Keratinocyte (primary cell): ENCODE measurements around the gene DCST2. TPM values are rescaled to one million over a fixed set of nuclear protein-coding genes. Genes with fewer than 3 reads are reported as not detected.
A peak's percentile ranks its signal among the peaks of the same experiment; 100 is the strongest.

Source experiments
- DNase-seq: peaks from one replicate; pipeline ENCODE4 v3.0.0-alpha.2; 2011; ENCODE audit warnings: low read depth, missing footprints, low spot score
- FAIRE-seq: peaks from 2 replicates; lab custom pipeline; 2011; peaks lifted over from hg19 to GRCh38; lab: Jason Lieb, UNC
- H2AFZ ChIP-seq: 2 replicates; pipeline ENCODE4 v1.6.0; 2012; ENCODE audit warnings: low read length, control low read depth, inconsistent platforms; ENCODE audit not compliant: control insufficient read depth
- H3K27ac ChIP-seq: 2 replicates; pipeline ENCODE4 v1.5.1; 2011; ENCODE audit warnings: low read length; ENCODE audit not compliant: control insufficient read depth, insufficient read depth
- H3K27me3 ChIP-seq: 3 replicates; pipeline ENCODE4 v1.6.0; 2011; ENCODE audit warnings: low read length; ENCODE audit not compliant: control insufficient read depth, insufficient read depth; ENCODE audit errors: extremely low read depth
- H3K36me3 ChIP-seq, 2 experiments: 2 replicates in 1 of 2; 3 replicates in 1 of 2; pipeline ENCODE4 v1.5.1; 2011; ENCODE audit warnings: low read length in 2 of 2, mild to moderate bottlenecking in 1 of 2; ENCODE audit not compliant: control insufficient read depth in 2 of 2, insufficient read depth in 2 of 2; ENCODE audit errors: extremely low read depth in 1 of 2
- H3K4me1 ChIP-seq: 3 replicates; pipeline ENCODE4 v1.5.1; 2011; ENCODE audit warnings: low read length; ENCODE audit not compliant: control insufficient read depth, insufficient read depth; ENCODE audit errors: extremely low read depth
- H3K4me2 ChIP-seq: 3 replicates; pipeline ENCODE4 v1.6.0; 2011; ENCODE audit warnings: low read depth, low read length; ENCODE audit not compliant: control insufficient read depth, insufficient read depth; ENCODE audit errors: extremely low read depth
- H3K4me3 ChIP-seq, 3 experiments: fragments of 200-600 bp in 1 of 3; sonication (generic) in 1 of 3; 2 replicates in 2 of 3; 3 replicates in 1 of 3; pipeline ENCODE4 v1.5.1; 2011 to 2016; ENCODE audit warnings: low read length in 3 of 3, mild to moderate bottlenecking in 3 of 3, control low read depth in 2 of 3, inconsistent platforms in 1 of 3, low read depth in 1 of 3, mixed read lengths in 1 of 3, mixed run types in 1 of 3, moderate library complexity in 1 of 3; ENCODE audit not compliant: control insufficient read depth in 2 of 3, insufficient read depth in 2 of 3; ENCODE audit errors: extremely low read depth in 1 of 3
- H3K79me2 ChIP-seq: 2 replicates; pipeline ENCODE4 v1.6.0; 2012; ENCODE audit warnings: low read length; ENCODE audit not compliant: control insufficient read depth, insufficient read depth
- H3K9ac ChIP-seq: 3 replicates; pipeline ENCODE4 v1.6.0; 2011; ENCODE audit warnings: low read length; ENCODE audit not compliant: control insufficient read depth, insufficient read depth; ENCODE audit errors: extremely low read depth
- H3K9me1 ChIP-seq: 3 replicates; pipeline ENCODE4 v1.6.0; 2011; ENCODE audit warnings: low read length; ENCODE audit not compliant: control insufficient read depth, insufficient read depth; ENCODE audit errors: extremely low read depth
- H3K9me3 ChIP-seq: 2 replicates; pipeline ENCODE4 v1.5.1; 2012; ENCODE audit warnings: low read depth, low read length; ENCODE audit not compliant: control insufficient read depth
- H4K20me1 ChIP-seq: 3 replicates; pipeline ENCODE4 v1.6.0; 2011; ENCODE audit warnings: low read length; ENCODE audit not compliant: control insufficient read depth, insufficient read depth; ENCODE audit errors: extremely low read depth
- CTCF ChIP-seq, 3 experiments: IDR thresholded peaks in 1 of 3; conservative IDR thresholded peaks in 1 of 3; optimal IDR thresholded peaks in 1 of 3; 2 replicates in 2 of 3; 3 replicates in 1 of 3; pipeline versions ENCODE3 to v1.5.1; 2011; ENCODE audit warnings: low read length in 3 of 3, mild to moderate bottlenecking in 3 of 3, moderate library complexity in 2 of 3, control low read depth in 1 of 3, inconsistent platforms in 1 of 3; ENCODE audit not compliant: insufficient read depth in 2 of 3; ENCODE audit errors: extremely low read depth in 1 of 3
- EZH2 ChIP-seq: IDR thresholded peaks from one replicate; pipeline ENCODE4 v1.6.1; 2012; ENCODE audit warnings: inconsistent platforms, mild to moderate bottlenecking, low read length, moderate library complexity
- dilution Hi-C: fragments of 300-500 bp; cut with MboI; formaldehyde crosslinking; loops from one replicate; pipeline ENCODE4 v1.7.0; 2020; ENCODE audit warnings: low sequenced_read_pairs; ENCODE audit not compliant: extremely low pct_ligation_motif_present
- polyA plus RNA-seq, 5 experiments: library from polyadenylated mRNA; depleted of rRNA in 3 of 5; stranded (reverse) in 3 of 5; stranded (forward) in 1 of 5; unstranded in 1 of 5; fragments of >200 nt; gene quantifications; 1 replicate in 1 of 5; 2 replicates in 3 of 5; 3 replicates in 1 of 5; pipeline versions ENCODE4 v1.2.1 to v1.2.3, GENCODE V29; 2011 to 2012; ENCODE audit warnings: missing spikeins in 2 of 5, low read depth in 1 of 5, low replicate concordance in 1 of 5

The DCST2 gene
- polyA plus RNA-seq, 1 donor (not counting 4 experiments of a cell fraction or from before 2014, with no cell fraction given), result 0.14 TPM

- no peak for FAIRE-seq
- DNase-seq, result no peak
- dilution Hi-C loops, result no loop called here
- Histone ChIP-seq H3K4me2 (no peak overlapping the region), H3K9ac (no peak overlapping the region), H3K4me3 (no peak overlapping the region), H3K27me3 (no peaks in the 10 kb centered on the region), H3K79me2 (peaks cover 23% of the 10 kb centered on the region), H2AFZ (no peak overlapping the region), H3K27ac (no peak overlapping the region), H4K20me1 (peaks cover 5% of the 10 kb centered on the region), H3K9me3 (no peaks in the 10 kb centered on the region), H3K36me3 (peaks cover 52 to 57% of the 10 kb centered on the region in 2 experiments), H3K4me1 (peaks cover 24% of the 10 kb centered on the region), H3K9me1 (no peaks in the 10 kb centered on the region)
- TF ChIP-seq CTCF (optimal IDR thresholded peaks at IDR 0.05 in 1 of 3, IDR thresholded peaks at IDR 0.05 in 1 of 3, conservative IDR thresholded peaks at IDR 0.05 in 1 of 3; ENCODE audit: extremely low read depth in 1 of 3, insufficient read depth in 2 of 3, low read length in 3 of 3) (no peak), EZH2 (no peak)
These were observed 23.5 kb upstream of the DCST2 start for GRCh38 chr1:155057104-155057503.

- Histone ChIP-seq H3K27me3 (no peaks in the 10 kb centered on the region), H3K9me1 (no peaks in the 10 kb centered on the region), H4K20me1 (no peaks in the 10 kb centered on the region), H3K9ac (peak overlapping the region; percentile 84), H3K4me2 (peak overlapping the region; percentile 95), H3K4me1 (peaks cover 27% of the 10 kb centered on the region), H3K79me2 (peaks cover 33% of the 10 kb centered on the region), H2AFZ (no peak overlapping the region), H3K36me3 (peaks cover 29 to 34% of the 10 kb centered on the region in 2 experiments), H3K9me3 (no peaks in the 10 kb centered on the region), H3K27ac (peak overlapping the region; percentile 17), H3K4me3 (peak overlapping the region in 2 of 3 experiments; percentile 41 to 93)
- FAIRE-seq (no peak), DNase-seq (no peak)
- TF ChIP-seq CTCF (optimal IDR thresholded peaks at IDR 0.05 in 1 of 3, IDR thresholded peaks at IDR 0.05 in 1 of 3, conservative IDR thresholded peaks at IDR 0.05 in 1 of 3; ENCODE audit: extremely low read depth in 1 of 3, insufficient read depth in 2 of 3, low read length in 3 of 3), result no peak
- no peak for TF ChIP-seq EZH2
- dilution Hi-C loops, result no loop called here
These were observed 20.0 kb upstream of the DCST2 start for GRCh38 chr1:155053531-155054105.
